ENCODE results near the gene DNAH11. TPM values are rescaled to one million over a fixed set of nuclear protein-coding genes. Genes with fewer than 3 reads are reported as not detected.

Gene DNAH11
- total RNA-seq, 4 donors from 2014 or later: 0.20 to 2.5 (median 0.71) TPM

DNA sequence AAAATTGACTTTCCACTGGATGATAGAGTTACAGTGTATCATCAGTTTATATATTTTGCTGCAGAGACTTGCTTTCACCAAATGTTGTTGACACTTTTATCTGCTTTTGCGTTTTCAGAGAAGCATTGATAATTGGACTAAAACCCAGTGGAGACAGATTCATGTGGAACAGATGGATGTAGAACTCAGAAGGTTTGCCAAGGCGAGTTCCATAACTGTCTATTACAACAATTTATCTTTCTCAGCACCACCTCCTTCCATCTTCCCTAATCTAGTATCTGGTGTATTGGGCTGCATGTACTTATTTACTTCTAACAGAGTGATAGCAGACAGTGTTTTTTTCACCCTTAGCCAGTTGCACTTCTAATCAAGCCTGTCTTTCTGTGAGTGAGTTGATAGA, 73.3 kb downstream of the DNAH11 start:
- no peaks in the 10 kb centered on the region for H3K9me3 ChIP-seq
- H3K4me3 ChIP-seq: no peak overlapping the region
- WGBS, 2 donors: 58 to 63% methylated on average over 2 of the region's 2 CpGs
- TF ChIP-seq EP300 (IDR thresholded peaks at IDR 0.05): no peak
- no peak for TF ChIP-seq POLR2A (IDR thresholded peaks at IDR 0.05)
- TF ChIP-seq, protein P1, sequence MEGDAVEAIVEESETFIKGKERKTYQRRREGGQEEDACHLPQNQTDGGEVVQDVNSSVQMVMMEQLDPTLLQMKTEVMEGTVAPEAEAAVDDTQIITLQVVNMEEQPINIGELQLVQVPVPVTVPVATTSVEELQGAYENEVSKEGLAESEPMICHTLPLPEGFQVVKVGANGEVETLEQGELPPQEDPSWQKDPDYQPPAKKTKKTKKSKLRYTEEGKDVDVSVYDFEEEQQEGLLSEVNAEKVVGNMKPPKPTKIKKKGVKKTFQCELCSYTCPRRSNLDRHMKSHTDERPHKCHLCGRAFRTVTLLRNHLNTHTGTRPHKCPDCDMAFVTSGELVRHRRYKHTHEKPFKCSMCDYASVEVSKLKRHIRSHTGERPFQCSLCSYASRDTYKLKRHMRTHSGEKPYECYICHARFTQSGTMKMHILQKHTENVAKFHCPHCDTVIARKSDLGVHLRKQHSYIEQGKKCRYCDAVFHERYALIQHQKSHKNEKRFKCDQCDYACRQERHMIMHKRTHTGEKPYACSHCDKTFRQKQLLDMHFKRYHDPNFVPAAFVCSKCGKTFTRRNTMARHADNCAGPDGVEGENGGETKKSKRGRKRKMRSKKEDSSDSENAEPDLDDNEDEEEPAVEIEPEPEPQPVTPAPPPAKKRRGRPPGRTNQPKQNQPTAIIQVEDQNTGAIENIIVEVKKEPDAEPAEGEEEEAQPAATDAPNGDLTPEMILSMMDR (IDR thresholded peaks at IDR 0.05): no peak
- no peaks in the 10 kb centered on the region for H3K36me3 ChIP-seq
- DNase-seq (ENCODE audit: low spot score in 2 of 2): no peak
- H3K27ac ChIP-seq: no peak overlapping the region
- H3K27me3 ChIP-seq: no peaks in the 10 kb centered on the region
- H3K4me1 ChIP-seq: no peaks in the 10 kb centered on the region

DNA sequence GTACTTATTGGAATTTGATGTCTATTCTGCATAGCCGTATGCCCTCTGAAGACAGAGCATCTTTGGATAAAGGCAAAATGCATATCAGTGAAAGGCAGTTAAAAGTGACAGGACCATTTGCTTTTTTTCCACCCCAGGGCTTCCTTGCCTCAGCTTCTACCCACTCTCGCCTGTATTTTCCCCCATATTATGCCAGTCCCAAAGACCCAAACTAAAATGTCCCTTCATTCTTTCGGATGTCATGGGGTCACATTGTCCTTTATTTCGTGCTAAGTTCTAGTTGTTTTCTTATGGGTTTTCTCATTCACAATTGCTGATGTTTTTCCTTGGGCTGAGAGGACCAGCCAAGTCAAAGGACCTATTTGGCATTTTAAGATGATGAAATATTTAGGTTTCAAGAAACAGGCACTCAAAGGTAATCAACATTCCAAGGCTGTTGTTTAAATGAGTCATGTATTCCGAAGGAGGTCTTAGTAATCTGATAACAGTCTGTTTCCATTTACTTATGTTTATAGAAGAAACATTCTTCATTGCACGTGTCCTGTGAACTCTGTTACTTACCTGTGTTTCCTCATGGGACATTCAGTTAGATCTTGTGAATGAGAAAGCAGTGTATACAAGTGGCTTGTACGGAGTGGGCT, 74.1 kb downstream of the DNAH11 start:
- Histone ChIP-seq H3K27me3 (no peaks in the 10 kb centered on the region), H3K4me1 (no peaks in the 10 kb centered on the region), H3K4me3 (no peak overlapping the region), H3K9me3 (no peaks in the 10 kb centered on the region), H3K27ac (no peak overlapping the region), H3K36me3 (no peaks in the 10 kb centered on the region)
- no peak for TF ChIP-seq EP300 (IDR thresholded peaks at IDR 0.05)
- TF ChIP-seq, protein P1 (IDR thresholded peaks at IDR 0.05): no peak
- no peak for TF ChIP-seq POLR2A (IDR thresholded peaks at IDR 0.05)
- WGBS, 2 donors: 65 to 70% methylated on average over 7 of the region's 7 CpGs
- DNase-seq (ENCODE audit: low spot score in 2 of 2): no peak

DNA sequence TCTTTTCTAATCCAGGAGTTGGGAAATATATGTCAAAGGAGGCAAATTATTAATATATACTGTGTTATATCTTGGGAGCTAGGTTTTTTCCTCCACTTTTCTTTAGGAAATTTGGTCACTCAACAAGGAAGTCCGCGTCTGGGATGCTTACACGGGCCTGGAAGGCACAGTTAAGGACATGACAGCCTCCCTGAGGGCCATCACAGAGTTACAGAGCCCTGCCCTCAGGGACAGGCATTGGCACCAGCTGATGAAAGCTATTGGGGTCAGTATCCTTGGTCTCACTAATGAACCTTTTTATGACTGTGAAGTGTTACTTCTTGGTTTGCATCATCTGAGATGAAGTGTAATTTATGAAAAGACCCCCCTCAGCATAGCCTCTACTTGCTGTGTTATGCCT, 74.7 kb downstream of the DNAH11 start:
- H3K36me3 ChIP-seq: no peaks in the 10 kb centered on the region
- no peak overlapping the region for H3K27ac ChIP-seq
- no peaks in the 10 kb centered on the region for H3K9me3 ChIP-seq
- H3K27me3 ChIP-seq: no peaks in the 10 kb centered on the region
- TF ChIP-seq, protein P1 (IDR thresholded peaks at IDR 0.05): no peak
- TF ChIP-seq EP300 (IDR thresholded peaks at IDR 0.05) (no peak), POLR2A (IDR thresholded peaks at IDR 0.05) (no peak)
- no peak overlapping the region for H3K4me3 ChIP-seq
- 70 to 85% methylated on average over 3 of the region's 3 CpGs for WGBS, 2 donors
- no peaks in the 10 kb centered on the region for H3K4me1 ChIP-seq
- DNase-seq (ENCODE audit: low spot score in 2 of 2): no peak

DNA sequence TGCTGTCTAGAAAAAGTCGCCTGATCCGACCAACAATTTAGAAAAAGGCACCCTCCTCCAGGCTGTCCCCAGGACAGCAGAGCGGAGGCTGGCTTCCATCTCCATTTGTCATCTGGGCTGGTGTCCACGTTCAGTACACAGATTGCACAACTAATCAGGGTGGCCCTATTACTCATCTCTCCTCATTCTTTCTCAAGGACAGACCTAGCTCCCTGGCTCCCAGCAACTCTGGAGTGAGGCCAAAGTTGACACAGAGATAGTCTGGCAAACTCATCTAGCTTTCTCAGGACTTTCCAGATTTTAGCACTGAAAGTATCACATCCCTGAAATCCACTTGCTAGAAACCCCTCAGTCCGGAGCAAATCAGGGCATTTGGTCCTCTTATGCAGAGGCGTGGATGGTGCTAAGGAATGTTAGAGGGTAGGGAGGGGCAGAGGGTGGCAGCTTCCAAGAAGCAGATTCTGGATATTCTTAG, 75.1 kb downstream of the DNAH11 start:
- peak; percentile 25 to 36 for DNase-seq (ENCODE audit: low spot score in 2 of 2)
- H3K27ac ChIP-seq: no peak overlapping the region

DNA sequence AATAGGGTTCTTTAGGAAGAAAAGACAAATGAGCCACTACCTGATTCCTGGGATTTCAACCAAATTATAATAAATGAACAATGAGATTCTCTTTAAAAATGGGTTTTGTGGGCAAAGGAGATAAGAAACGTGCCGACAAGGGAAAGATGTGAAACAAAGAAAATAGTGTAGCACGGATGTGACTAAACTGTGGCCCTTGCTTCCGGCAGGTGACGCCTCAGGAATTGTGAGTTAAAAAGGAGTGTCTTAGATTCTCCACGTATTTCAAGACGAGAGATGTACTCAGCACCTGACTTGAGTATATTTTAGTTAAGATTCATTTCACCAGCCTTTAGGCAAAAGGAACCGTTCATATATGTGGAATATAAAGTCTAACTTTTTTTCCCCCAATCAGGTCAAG, 75.9 kb downstream of the DNAH11 start:
- no peaks in the 10 kb centered on the region for H3K27me3 ChIP-seq
- TF ChIP-seq POLR2A (IDR thresholded peaks at IDR 0.05): no peak
- TF ChIP-seq, protein P1 (IDR thresholded peaks at IDR 0.05): no peak
- TF ChIP-seq EP300 (IDR thresholded peaks at IDR 0.05): no peak
- no peaks in the 10 kb centered on the region for H3K9me3 ChIP-seq
- DNase-seq (ENCODE audit: low spot score in 2 of 2): no peak
- no peak overlapping the region for H3K4me3 ChIP-seq
- 85 to 92% methylated on average over 8 of the region's 8 CpGs for WGBS, 2 donors
- no peaks in the 10 kb centered on the region for H3K4me1 ChIP-seq
- H3K27ac ChIP-seq: no peak overlapping the region
- no peaks in the 10 kb centered on the region for H3K36me3 ChIP-seq

More for the DNA sequence above, 75.1 kb downstream of the DNAH11 start:
- Histone ChIP-seq H3K9me3 (no peaks in the 10 kb centered on the region), H3K27me3 (no peaks in the 10 kb centered on the region), H3K4me3 (no peak overlapping the region), H3K36me3 (no peaks in the 10 kb centered on the region), H3K4me1 (no peaks in the 10 kb centered on the region)
- WGBS, 2 donors: 78 to 79% methylated on average over 6 of the region's 6 CpGs
- TF ChIP-seq, protein P1 (IDR thresholded peaks at IDR 0.05): no peak
- no peak for TF ChIP-seq POLR2A (IDR thresholded peaks at IDR 0.05)
- no peak for TF ChIP-seq EP300 (IDR thresholded peaks at IDR 0.05)

All from tibial nerve (tissue), 4 donors.